ENCODE data around the gene TMEM132E. TPM values are rescaled to one million over a fixed set of nuclear protein-coding genes. Genes with fewer than 3 reads are reported as not detected.

The TMEM132E gene
- total RNA-seq, 1 donor from 2014 or later = not detected

GRCh38 chr17:34623856-34624766, 44.7 kb downstream of the TMEM132E start:
- no peak overlapping the region for H3K4me3 ChIP-seq (ENCODE audit: low read depth, low read length)
- no peak for TF ChIP-seq CTCF (IDR thresholded peaks at IDR 0.05; ENCODE audit: insufficient read depth, low read length, severe bottlenecking)
- no peak for DNase-seq (ENCODE audit: low read depth)
- FAIRE-seq = peak; percentile 73
- H3K36me3 ChIP-seq (ENCODE audit: control insufficient read depth, insufficient read depth, low read length) = no peaks in the 10 kb centered on the region
- H3K27me3 ChIP-seq (ENCODE audit: control insufficient read depth, insufficient read depth, low read length) = peaks cover 5% of the 10 kb centered on the region

GRCh38 chr17:34624767-34625383, 45.5 kb downstream of the TMEM132E start:
- FAIRE-seq = no peak
- Histone ChIP-seq H3K36me3 (ENCODE audit: control insufficient read depth, insufficient read depth, low read length) (no peaks in the 10 kb centered on the region), H3K27me3 (ENCODE audit: control insufficient read depth, insufficient read depth, low read length) (peaks cover 5% of the 10 kb centered on the region), H3K4me3 (ENCODE audit: low read depth, low read length) (no peak overlapping the region)
- TF ChIP-seq CTCF (IDR thresholded peaks at IDR 0.05; ENCODE audit: insufficient read depth, low read length, severe bottlenecking) = no peak
- no peak for DNase-seq (ENCODE audit: low read depth)

GRCh38 chr17:34626121-34626681, 46.8 kb downstream of the TMEM132E start:
- FAIRE-seq = no peak
- Histone ChIP-seq H3K4me3 (ENCODE audit: low read depth, low read length) (no peak overlapping the region), H3K27me3 (ENCODE audit: control insufficient read depth, insufficient read depth, low read length) (peaks cover 5% of the 10 kb centered on the region)

GRCh38 chr17:34628879-34629278, 49.5 kb downstream of the TMEM132E start:
- H3K4me3 ChIP-seq (ENCODE audit: low read depth, low read length) = no peak overlapping the region
- FAIRE-seq (no peak), DNase-seq (ENCODE audit: low read depth) (no peak)
- peaks cover 5% of the 10 kb centered on the region for H3K27me3 ChIP-seq (ENCODE audit: control insufficient read depth, insufficient read depth, low read length)
- H3K36me3 ChIP-seq (ENCODE audit: control insufficient read depth, insufficient read depth, low read length) = no peaks in the 10 kb centered on the region
- no peak for TF ChIP-seq CTCF (IDR thresholded peaks at IDR 0.05; ENCODE audit: insufficient read depth, low read length, severe bottlenecking)

More at GRCh38 chr17:34626121-34626681, 46.8 kb downstream of the TMEM132E start:
- no peaks in the 10 kb centered on the region for H3K36me3 ChIP-seq (ENCODE audit: control insufficient read depth, insufficient read depth, low read length)
- TF ChIP-seq CTCF (IDR thresholded peaks at IDR 0.05; ENCODE audit: insufficient read depth, low read length, severe bottlenecking) = no peak
- DNase-seq (ENCODE audit: low read depth) = no peak

- DNase-seq (ENCODE audit: low read depth) (peak; percentile 20), FAIRE-seq (peak; percentile 62)
- Histone ChIP-seq H3K27me3 (ENCODE audit: control insufficient read depth, insufficient read depth, low read length) (peaks cover 2% of the 10 kb centered on the region), H3K36me3 (ENCODE audit: control insufficient read depth, insufficient read depth, low read length) (no peaks in the 10 kb centered on the region), H3K4me3 (ENCODE audit: low read depth, low read length) (no peak overlapping the region)
- TF ChIP-seq CTCF (IDR thresholded peaks at IDR 0.05; ENCODE audit: insufficient read depth, low read length, severe bottlenecking) = no peak
Measured at GRCh38 chr17:34633351-34633750, 54.0 kb downstream of the TMEM132E start.

Data from bronchial epithelial cell (primary cell).